ENCODE data around the gene ARPC5.

ARPC5 gene

DNA sequence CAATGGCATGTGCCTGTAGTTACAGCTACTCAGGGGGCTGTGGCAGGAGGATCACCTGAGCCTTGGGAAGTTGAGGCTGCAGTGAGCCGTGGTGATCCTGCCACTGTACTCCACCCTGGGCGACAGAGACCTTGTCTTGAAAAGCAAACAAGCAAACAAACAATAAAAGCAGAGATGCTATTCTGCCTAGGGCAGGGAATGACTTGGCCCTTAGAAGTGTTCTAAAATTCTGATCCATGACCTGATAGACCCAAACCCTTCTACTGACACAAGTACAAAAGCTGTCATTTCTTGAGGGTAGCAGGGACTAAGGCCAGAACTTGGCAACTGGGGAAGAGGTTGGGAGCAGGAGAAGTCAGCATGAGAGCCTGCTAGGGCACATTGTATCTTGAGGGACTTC lies 29.7 kb downstream of the ARPC5 start:
- Histone ChIP-seq H3K36me3 (ENCODE audit: insufficient read depth) (no peaks in the 10 kb centered on the region), H3K9ac (no peak overlapping the region), H2AFZ (ENCODE audit: low read depth) (no peak overlapping the region), H3K4me3 (IDR thresholded peaks at IDR 0.05; ENCODE audit: insufficient read depth, low read depth, low read length) (no peak overlapping the region), H4K20me1 (ENCODE audit: insufficient read depth) (no peaks in the 10 kb centered on the region), H3K27me3 (ENCODE audit: insufficient read depth, low read depth) (no peaks in the 10 kb centered on the region), H3K79me2 (ENCODE audit: insufficient read depth, low read depth) (no peaks in the 10 kb centered on the region), H3K4me1 (ENCODE audit: low read depth, poor library complexity, severe bottlenecking) (no peaks in the 10 kb centered on the region), H3K27ac (no peak overlapping the region), H3K4me2 (no peak overlapping the region)
- TF ChIP-seq, protein P1, sequence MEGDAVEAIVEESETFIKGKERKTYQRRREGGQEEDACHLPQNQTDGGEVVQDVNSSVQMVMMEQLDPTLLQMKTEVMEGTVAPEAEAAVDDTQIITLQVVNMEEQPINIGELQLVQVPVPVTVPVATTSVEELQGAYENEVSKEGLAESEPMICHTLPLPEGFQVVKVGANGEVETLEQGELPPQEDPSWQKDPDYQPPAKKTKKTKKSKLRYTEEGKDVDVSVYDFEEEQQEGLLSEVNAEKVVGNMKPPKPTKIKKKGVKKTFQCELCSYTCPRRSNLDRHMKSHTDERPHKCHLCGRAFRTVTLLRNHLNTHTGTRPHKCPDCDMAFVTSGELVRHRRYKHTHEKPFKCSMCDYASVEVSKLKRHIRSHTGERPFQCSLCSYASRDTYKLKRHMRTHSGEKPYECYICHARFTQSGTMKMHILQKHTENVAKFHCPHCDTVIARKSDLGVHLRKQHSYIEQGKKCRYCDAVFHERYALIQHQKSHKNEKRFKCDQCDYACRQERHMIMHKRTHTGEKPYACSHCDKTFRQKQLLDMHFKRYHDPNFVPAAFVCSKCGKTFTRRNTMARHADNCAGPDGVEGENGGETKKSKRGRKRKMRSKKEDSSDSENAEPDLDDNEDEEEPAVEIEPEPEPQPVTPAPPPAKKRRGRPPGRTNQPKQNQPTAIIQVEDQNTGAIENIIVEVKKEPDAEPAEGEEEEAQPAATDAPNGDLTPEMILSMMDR (conservative IDR thresholded peaks at IDR 0.05; ENCODE audit: low read depth, low read length): no peak

DNA sequence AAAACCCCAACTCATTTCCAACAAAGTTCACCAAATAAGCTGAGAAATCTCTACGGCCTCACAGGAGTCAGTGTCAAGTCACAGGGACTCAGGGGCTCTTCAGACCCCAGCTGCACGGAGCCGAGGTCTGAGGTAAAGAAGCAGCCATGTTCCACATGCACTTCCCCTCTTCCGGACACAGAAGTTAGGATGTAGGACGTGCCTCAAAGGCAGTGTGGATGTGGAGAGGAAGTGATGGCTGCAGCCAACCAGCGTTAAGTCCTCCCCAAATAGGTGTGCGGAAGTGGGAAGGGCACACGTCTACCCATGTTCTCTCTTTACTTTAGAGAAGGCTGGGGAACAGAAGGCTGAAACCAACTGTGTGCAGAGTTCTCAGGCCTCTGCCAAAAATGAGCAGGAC lies 30.8 kb downstream of the ARPC5 start:
- no peaks in the 10 kb centered on the region for H3K4me1 ChIP-seq (ENCODE audit: low read depth, poor library complexity, severe bottlenecking)
- H3K9ac ChIP-seq: no peak overlapping the region
- no peaks in the 10 kb centered on the region for H4K20me1 ChIP-seq (ENCODE audit: insufficient read depth)

DNA sequence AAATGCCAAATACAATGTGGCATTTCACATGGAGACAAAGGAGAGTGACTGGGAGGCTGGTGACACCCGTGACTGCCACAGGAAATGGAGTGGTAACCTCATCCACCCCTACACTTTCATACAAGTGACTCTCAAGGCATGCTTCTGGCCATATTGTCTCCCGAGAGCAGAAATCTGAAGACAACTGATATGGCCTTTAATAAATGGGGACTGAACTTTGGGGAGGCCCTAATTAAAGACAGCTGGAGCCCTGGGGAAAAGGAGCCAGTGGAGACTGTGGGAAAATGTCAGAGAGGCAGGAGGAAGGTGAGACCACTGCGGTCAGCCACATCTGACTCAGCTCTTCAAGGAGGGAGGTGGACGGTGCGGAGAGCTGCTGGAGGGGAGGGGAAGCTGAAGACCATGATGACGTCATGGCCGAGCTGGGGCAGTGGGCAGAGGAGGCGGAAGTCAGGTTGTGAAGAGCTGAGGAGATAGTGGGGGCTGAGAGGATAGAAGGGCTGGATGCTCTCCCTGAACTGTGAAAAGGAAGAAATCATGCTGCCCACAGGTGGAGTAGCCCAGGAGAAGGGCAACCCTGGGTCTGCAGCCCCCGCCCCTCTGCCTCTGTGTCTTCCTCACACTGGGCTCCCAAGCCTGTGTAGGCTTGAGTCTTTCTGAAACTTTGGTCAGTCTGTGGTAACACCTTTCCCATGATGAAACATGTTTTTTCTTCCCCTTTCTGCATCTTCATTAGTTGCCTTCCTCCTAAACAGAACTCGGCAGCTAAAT lies 31.4 kb downstream of the ARPC5 start:
- Histone ChIP-seq H3K4me2 (no peak overlapping the region), H3K27ac (no peak overlapping the region), H4K20me1 (ENCODE audit: insufficient read depth) (no peaks in the 10 kb centered on the region), H2AFZ (ENCODE audit: low read depth) (no peak overlapping the region), H3K79me2 (ENCODE audit: insufficient read depth, low read depth) (no peaks in the 10 kb centered on the region), H3K9ac (no peak overlapping the region), H3K36me3 (ENCODE audit: insufficient read depth) (no peaks in the 10 kb centered on the region), H3K4me3 (IDR thresholded peaks at IDR 0.05; ENCODE audit: insufficient read depth, low read depth, low read length) (no peak overlapping the region), H3K27me3 (ENCODE audit: insufficient read depth, low read depth) (no peaks in the 10 kb centered on the region), H3K4me1 (ENCODE audit: low read depth, poor library complexity, severe bottlenecking) (no peaks in the 10 kb centered on the region)
- TF ChIP-seq, protein P1 (conservative IDR thresholded peaks at IDR 0.05; ENCODE audit: low read depth, low read length): no peak

More for the DNA sequence above, 30.8 kb downstream of the ARPC5 start:
- TF ChIP-seq, protein P1 (conservative IDR thresholded peaks at IDR 0.05; ENCODE audit: low read depth, low read length): no peak
- Histone ChIP-seq H3K27me3 (ENCODE audit: insufficient read depth, low read depth) (no peaks in the 10 kb centered on the region), H3K27ac (no peak overlapping the region), H3K79me2 (ENCODE audit: insufficient read depth, low read depth) (no peaks in the 10 kb centered on the region), H2AFZ (ENCODE audit: low read depth) (no peak overlapping the region), H3K4me3 (IDR thresholded peaks at IDR 0.05; ENCODE audit: insufficient read depth, low read depth, low read length) (no peak overlapping the region), H3K4me2 (no peak overlapping the region), H3K36me3 (ENCODE audit: insufficient read depth) (no peaks in the 10 kb centered on the region)

- no peak overlapping the region for H2AFZ ChIP-seq (ENCODE audit: low read depth)
- H3K79me2 ChIP-seq (ENCODE audit: insufficient read depth, low read depth): no peaks in the 10 kb centered on the region
- TF ChIP-seq, protein P1 (conservative IDR thresholded peaks at IDR 0.05; ENCODE audit: low read depth, low read length): no peak
- H3K27me3 ChIP-seq (ENCODE audit: insufficient read depth, low read depth): no peaks in the 10 kb centered on the region
- no peak overlapping the region for H3K4me2 ChIP-seq
- no peaks in the 10 kb centered on the region for H3K36me3 ChIP-seq (ENCODE audit: insufficient read depth)
- H3K4me1 ChIP-seq (ENCODE audit: low read depth, poor library complexity, severe bottlenecking): peaks cover 9% of the 10 kb centered on the region
- no peak overlapping the region for H3K27ac ChIP-seq
- H3K9ac ChIP-seq: no peak overlapping the region
- no peaks in the 10 kb centered on the region for H4K20me1 ChIP-seq (ENCODE audit: insufficient read depth)
- no peak overlapping the region for H3K4me3 ChIP-seq (IDR thresholded peaks at IDR 0.05; ENCODE audit: insufficient read depth, low read depth, low read length)
These were observed 33.1 kb downstream of the ARPC5 start for GRCh38 chr1:183602510-183602909.

Measured in KMS-11 (cell line).